H1 (cell line): ENCODE measurements around the gene LOXL1.

ENCODE experiments used
- CEBPB ChIP-seq: IDR thresholded peaks from 2 replicates; pipeline ENCODE4 v1.6.1; 2012; ENCODE audit warnings: low read depth, low read length
- TEAD4 ChIP-seq: IDR thresholded peaks from 2 replicates; pipeline ENCODE4 v1.6.1; 2012; ENCODE audit warnings: low read depth, low read length, inconsistent platforms, mixed read lengths
- TF ChIP-seq, protein P1 (sequence below), 3 experiments: IDR thresholded peaks; 1 replicate in 2 of 3; 2 replicates in 1 of 3; pipeline versions ENCODE4 v1.5.1 to v1.6.1; 2011; ENCODE audit warnings: low read length in 3 of 3, mild to moderate bottlenecking in 3 of 3, inconsistent platforms in 2 of 3, low read depth in 1 of 3, moderate library complexity in 1 of 3; ENCODE audit not compliant: insufficient read depth in 1 of 3; ENCODE audit errors: control extremely low read depth in 1 of 3

GRCh38 chr15:73927003-73927475 is 777 bp downstream of the LOXL1 start:
- TF ChIP-seq CEBPB (no peak), TEAD4 (no peak)
- TF ChIP-seq, protein P1, sequence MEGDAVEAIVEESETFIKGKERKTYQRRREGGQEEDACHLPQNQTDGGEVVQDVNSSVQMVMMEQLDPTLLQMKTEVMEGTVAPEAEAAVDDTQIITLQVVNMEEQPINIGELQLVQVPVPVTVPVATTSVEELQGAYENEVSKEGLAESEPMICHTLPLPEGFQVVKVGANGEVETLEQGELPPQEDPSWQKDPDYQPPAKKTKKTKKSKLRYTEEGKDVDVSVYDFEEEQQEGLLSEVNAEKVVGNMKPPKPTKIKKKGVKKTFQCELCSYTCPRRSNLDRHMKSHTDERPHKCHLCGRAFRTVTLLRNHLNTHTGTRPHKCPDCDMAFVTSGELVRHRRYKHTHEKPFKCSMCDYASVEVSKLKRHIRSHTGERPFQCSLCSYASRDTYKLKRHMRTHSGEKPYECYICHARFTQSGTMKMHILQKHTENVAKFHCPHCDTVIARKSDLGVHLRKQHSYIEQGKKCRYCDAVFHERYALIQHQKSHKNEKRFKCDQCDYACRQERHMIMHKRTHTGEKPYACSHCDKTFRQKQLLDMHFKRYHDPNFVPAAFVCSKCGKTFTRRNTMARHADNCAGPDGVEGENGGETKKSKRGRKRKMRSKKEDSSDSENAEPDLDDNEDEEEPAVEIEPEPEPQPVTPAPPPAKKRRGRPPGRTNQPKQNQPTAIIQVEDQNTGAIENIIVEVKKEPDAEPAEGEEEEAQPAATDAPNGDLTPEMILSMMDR (IDR thresholded peaks at IDR 0.05; ENCODE audit: control extremely low read depth in 1 of 3, insufficient read depth in 1 of 3, low read depth in 1 of 3, low read length in 3 of 3): no peak
